Suppressor macrophage treated with lipopolysaccharide for 4 hours (primary cell): Measurements from ENCODE around the gene BEST4.
"Not testable (repeated sequence)": the region's sequence is repeated elsewhere in the genome, so short reads cannot be mapped to it uniquely, and the experiment has no call there.

Source experiments
- DNase-seq: peaks from one replicate; pipeline ENCODE4 v3.0.0-alpha.2; 2020

BEST4 gene

GRCh38 chr1:44801491-44802305 is 13.7 kb upstream of the BEST4 start:
- DNase-seq, result peak; percentile 76

GRCh38 chr1:44799770-44800584 is 12.0 kb upstream of the BEST4 start, which contains the start of gene PLK3:
Gene PLK3 (plus strand): TSS chr1:44800377. CDS start chr1:44800464, 87 bp downstream.
- peak; percentile 99 for DNase-seq

DNA sequence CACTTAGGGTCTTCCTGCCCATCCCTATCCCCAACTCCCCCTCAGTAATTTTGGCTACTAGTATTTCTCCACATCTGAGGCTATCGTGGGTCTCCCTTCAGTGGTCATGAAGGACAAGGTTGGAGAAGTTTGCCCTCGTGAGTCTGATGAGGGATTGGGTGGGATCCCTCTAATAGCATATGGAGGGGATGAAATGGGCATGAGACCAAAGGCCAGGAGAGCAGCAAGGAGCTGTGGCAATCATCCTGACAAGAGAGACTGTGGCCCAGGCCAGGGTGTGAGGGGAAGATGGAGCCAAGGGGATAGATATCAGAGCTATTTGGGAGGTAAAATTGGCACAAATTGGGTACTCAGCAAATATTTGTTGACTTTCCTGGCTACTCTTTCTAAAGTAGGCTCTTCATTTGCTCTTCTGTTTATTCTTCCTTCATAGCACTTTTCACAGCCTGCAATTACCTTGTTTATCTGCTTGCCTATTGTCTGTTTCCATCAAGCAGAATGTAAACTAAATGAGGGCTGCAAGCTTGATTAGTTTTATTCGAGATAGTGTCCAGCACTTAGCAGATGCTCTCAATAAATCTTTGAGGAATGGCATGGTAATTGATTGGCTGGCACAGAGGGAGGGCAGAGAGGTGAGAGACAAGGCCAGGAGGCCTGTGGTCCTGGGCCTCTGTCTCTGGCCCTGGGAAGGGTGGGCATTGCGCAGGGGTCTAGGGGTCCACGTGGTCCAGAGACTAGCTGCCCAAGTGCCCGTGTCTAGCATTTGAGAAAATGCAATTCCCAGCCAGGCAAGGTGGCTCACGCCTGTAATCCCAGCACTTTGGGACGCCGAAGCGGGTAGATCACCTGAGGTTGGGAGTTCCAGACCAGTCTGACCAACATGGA is 10.8 kb upstream of the BEST4 start:
- DNase-seq, result no peak

GRCh38 chr1:44797886-44798285 is 9.9 kb upstream of the BEST4 start:
- DNase-seq, result not testable (repeated sequence)

- DNase-seq, result no peak
Observed at GRCh38 chr1:44792736-44793502, 4.9 kb upstream of the BEST4 start.

DNA sequence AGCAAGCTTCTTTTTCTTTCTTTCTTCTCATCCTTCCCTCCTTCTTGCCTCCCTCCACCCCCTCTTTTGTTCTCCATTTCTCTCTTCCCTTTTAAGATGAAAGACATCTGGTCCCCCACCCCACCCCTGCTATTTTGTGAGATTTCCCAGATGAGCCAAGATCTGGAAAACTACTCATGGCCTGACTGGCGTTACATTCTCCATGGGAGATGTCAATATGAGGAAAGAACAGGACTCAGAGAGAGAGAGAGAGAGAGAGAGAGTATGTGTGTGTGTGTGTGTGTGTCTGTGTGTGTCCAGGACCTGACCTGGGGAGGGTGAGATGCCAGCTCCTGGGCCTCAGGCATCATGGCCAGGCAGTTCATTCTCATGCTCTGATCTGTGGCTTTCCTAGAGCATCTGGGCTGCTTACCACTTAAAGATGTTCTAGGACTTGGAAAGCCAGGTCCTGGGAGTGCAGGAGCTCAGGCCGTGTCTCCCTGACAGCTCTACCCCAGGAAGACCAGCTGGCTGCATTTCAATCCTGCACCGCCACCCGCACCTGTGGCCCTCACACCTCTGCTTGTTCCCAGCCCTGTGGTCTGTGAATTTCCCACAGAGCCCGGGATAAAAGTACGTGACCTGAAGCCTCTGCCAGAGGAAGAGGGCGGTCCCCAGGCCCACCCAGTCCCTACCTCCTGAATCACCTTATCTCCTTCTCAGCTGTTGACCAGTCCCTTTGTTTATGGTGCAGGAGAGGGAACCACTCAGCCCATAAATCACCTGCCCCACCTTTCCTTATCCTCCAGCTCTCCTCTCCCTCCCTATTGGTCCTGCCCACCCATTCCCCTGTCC is 3.2 kb upstream of the BEST4 start:
- no peak for DNase-seq

DNA sequence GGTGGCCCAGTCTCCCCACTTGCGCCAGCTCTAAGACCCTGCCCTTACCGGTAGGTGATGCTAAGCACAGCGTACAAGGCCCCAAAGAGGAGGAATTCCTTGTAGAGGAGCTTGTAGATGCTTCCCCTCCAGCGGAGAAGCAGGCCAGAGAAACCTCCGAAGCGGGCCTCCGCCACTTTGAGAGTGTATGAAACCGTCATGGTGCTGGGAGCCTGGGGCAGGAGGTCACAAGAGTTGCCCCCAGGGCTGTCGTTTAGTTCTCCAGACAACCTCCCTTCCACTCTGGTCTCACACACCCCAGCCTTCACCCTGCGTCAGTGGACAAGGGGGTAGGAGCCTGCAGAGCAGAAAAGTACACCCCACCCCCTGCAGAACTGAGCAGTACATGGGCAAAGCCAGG is 464 bp downstream of the BEST4 start:
- DNase-seq, result no peak

GRCh38 chr1:44786841-44787426 is 1.0 kb downstream of the BEST4 start:
- DNase-seq, result no peak

GRCh38 chr1:44786138-44786840 is 1.7 kb downstream of the BEST4 start:
- DNase-seq, result peak; percentile 60

DNA sequence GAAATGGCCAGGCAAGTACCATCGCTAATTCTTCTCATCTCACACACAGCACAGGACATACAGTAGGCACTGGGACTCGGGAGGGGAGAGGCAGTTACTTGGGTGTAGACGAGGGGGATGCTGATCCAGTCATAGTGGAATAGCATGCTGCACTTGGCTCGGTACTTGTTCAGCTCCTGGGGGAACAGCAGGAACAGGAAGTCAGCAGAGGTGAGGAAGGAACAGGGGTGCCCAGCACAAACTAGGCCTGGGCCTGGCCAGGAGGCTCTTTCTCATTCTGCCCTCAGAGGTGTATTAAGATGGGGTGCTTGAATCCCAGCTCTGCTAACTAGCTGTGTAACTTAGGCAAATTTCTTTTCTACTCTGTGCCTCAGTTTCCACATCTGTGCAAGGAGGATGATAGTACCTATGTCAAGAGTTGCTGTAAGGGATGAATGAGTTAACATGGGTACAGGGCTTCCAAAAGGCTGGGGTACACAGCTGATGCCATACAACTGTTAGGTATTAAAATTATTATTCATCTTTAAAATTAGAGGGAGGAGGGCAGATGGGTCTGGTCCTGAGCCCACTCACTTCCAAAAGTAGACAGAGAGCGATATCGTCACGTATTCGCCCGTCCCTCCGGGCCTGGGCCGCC is 2.4 kb downstream of the BEST4 start:
- no peak for DNase-seq

DNA sequence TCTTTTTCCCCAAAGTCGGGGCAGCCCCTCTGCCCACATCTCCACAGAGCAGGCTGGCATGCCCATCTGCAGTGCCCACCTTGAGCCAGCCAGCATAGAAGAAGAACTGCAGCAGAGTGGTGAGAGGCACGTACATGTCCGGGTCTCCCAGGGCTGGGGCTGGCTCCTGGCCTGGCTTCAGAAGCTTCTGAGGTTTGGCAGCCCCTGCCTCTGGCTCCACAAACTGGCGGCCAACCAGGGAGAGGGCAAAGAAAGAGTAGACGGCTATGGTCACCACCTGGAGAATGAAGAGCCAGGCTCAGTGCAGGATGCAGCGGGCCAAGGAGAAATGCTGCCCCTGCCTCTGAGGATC is 3.0 kb downstream of the BEST4 start:
- no peak for DNase-seq

GRCh38 chr1:44784094-44785028 is 3.6 kb downstream of the BEST4 start:
- DNase-seq, result no peak

- DNase-seq, result no peak
Observed at GRCh38 chr1:44783697-44784093, 4.3 kb downstream of the BEST4 start.

DNA sequence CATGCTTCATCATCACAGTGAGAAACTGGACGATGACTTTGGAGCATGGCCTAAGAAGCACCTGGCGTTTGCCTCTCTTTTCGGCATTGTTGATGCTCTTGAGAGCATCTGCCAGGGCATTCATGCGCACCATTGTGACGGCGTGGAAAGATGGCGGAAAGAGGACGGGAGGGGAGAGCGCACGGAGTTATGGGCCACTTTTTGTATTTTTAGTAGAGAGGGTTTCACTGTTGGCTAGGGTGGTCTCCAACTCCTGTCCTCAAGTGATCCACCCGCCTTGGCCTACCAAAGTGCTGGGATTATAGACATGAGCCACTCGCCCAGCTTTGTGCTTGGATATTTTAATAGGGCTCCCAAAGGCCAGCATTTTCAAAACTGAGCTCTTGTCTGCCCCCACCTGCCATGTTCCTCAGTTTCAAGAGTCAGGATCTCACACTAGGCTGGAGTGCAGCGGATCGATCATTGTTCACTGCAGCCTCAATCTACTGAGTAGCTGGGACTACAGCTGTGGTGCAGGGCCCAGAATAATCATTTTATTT is 7.3 kb downstream of the BEST4 start:
- no peak for DNase-seq

DNA sequence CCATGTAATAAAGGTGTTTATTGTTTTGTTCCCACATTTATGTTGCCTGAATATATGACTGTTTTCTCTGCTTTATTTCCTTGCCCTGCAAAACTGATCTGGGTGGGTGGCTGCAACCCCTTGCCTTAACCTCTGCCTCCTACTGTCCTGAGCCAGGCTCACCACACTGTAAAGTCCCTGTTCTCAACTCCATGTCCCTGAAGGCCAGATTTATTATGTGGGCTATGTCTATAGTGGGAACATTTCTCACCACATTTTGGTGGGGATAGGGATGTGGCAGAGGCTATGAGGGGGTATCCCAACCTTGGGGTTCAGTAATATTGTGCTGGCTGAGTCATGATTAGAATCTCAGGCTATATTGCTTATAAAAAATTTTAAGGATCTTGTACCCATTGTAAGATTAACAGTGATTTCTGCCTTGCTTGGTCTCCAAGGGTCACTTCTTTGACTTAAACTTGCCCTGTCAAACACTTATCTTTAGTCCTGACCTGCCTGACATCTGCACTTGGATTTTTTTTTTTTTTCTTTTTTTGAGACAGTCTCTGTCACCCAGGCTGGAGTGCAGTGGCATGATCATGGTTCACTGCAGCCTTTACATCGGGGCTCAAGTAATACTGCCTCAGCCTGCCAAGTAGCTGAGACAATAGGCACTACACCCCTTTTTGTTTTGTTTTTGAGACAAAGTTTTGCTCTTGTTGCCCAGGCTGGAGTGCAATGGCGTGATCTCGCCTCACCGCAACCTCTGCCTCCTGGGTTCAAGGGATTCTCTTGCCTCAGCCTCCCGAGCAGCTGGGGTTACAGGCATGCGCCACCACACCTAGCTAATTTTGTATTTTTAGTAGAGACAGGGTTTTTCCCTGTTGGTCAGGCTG is 9.0 kb downstream of the BEST4 start:
- no peak for DNase-seq

DNA sequence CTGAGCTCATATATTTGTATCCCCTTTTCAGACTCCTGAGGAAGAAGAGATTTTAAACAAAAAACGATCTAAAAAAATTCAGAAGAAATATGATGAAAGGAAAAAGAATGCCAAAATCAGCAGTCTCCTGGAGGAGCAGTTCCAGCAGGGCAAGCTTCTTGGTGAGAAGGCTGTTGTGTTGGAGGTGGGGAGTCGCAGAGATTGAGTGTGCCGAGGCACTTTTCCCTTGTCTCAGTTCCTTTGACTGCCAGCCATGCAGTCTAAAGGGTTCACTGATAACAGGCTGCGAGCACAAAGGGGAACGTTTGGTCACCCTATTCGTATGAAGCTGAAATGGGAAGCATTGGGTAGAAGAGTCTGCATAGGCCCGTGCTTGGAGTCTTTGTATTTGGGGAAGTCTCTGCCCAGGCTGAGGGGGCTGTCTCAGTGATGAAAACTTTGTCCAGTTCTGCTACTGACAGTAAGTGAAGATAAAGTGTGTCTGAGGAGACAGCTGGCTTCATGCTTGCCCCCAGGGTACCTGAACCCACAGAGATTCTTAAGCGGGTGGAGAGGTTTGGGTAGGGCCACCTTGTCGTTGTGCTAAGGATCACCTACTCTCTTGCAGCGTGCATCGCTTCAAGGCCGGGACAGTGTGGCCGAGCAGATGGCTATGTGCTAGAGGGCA is 9.9 kb downstream of the BEST4 start:
- peak; percentile 34 for DNase-seq

- no peak for DNase-seq
Observed at GRCh38 chr1:44777547-44777946, 10.4 kb downstream of the BEST4 start.
